ENCODE data around the gene TM6SF1.
A peak's percentile ranks its signal among the peaks of the same experiment; 100 is the strongest.

TM6SF1 gene

GRCh38 chr15:83105440-83105839 is 2.0 kb upstream of the TM6SF1 start:
- DNase-seq (ENCODE audit: low spot score): no peak
- TF ChIP-seq CTCF (IDR thresholded peaks at IDR 0.05): no peak
- H3K27ac ChIP-seq: no peak overlapping the region
- H3K4me3 ChIP-seq: no peak overlapping the region

- no peak for DNase-seq (ENCODE audit: low spot score)
- Histone ChIP-seq H3K4me3 (peak overlapping the region; percentile 73), H3K27ac (peak overlapping the region in 1 of 2 donors; percentile 60)
- no peak for TF ChIP-seq CTCF (IDR thresholded peaks at IDR 0.05)
Observed at GRCh38 chr15:83107841-83108181, 366 bp downstream of the TM6SF1 start.

GRCh38 chr15:83108266-83109219 is 1.1 kb downstream of the TM6SF1 start:
- Histone ChIP-seq H3K4me3 (peak overlapping the region; percentile 73), H3K27ac (peak overlapping the region in 1 of 2 donors; percentile 60)
- DNase-seq (ENCODE audit: low spot score): no peak
- no peak for TF ChIP-seq CTCF (IDR thresholded peaks at IDR 0.05)

GRCh38 chr15:83109532-83109931 is 2.1 kb downstream of the TM6SF1 start:
- no peak for TF ChIP-seq CTCF (IDR thresholded peaks at IDR 0.05)
- H3K27ac ChIP-seq: peak overlapping the region in 1 of 2 donors; percentile 60
- peak; percentile 60 for DNase-seq (ENCODE audit: low spot score)
- H3K4me3 ChIP-seq: no peak overlapping the region

- no peak for DNase-seq (ENCODE audit: low spot score)
Observed at GRCh38 chr15:83110381-83110780, 2.9 kb downstream of the TM6SF1 start.

GRCh38 chr15:83111149-83111548 is 3.7 kb downstream of the TM6SF1 start:
- no peak overlapping the region for H3K4me3 ChIP-seq
- no peak for DNase-seq (ENCODE audit: low spot score)
- H3K27ac ChIP-seq: no peak overlapping the region
- TF ChIP-seq CTCF (IDR thresholded peaks at IDR 0.05): no peak

More at GRCh38 chr15:83110381-83110780, 2.9 kb downstream of the TM6SF1 start:
- TF ChIP-seq CTCF (IDR thresholded peaks at IDR 0.05): no peak
- Histone ChIP-seq H3K27ac (no peak overlapping the region), H3K4me3 (no peak overlapping the region)
